Measurements from ENCODE around the gene PCCA. TPM values are rescaled to one million over a fixed set of nuclear protein-coding genes. Genes with fewer than 3 reads are reported as not detected.

The PCCA gene
- total and polyA plus RNA-seq, 2 experiments from 2014 or later = 41.9 to 46.6 TPM

DNA sequence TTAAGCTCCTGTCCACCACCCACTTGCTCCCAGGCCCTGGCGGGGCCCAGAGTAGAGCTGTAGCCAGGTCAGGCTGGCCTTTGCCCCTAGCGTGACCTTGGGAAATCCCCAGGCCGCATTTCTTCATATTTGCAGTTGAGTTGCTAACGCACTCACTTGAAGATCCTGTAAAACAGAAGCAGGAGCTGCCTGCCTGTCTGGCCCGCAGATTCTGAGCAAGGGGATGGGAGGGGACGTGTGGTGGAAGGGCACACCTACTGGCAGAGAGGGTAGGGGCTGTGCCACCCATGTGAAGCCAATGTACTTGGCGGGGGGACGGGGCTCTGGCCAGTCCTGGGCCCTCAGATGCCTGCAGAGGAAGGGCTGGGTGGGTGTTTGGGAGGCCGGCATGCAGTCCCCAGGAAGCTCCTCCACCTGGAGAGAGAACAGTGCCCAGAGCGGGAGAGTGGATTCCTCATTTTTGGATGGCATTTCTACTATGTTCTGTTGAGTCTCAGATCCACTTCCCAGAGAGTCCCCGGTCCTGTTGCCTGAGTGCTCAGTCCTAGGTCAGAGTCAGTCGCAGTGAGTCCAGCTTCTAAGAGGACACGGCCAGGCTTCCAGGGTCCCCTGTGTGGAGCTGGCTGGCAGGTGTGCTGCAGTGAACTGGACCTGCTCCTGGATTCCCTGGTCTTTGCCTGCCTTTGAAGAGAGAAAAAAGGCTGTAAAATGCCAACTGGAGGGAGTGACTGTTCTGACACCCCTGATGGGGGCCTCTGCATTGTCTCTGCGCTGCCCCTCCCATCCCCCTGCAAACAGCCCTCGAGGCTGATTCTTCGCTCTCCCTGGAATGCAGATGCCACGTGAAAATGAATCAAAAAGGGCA lies 436.8 kb downstream of the PCCA start (continued):
- no peak for TF ChIP-seq ZNF462 (CRISPR knock-in tag; IDR thresholded peaks at IDR 0.05)

DNA sequence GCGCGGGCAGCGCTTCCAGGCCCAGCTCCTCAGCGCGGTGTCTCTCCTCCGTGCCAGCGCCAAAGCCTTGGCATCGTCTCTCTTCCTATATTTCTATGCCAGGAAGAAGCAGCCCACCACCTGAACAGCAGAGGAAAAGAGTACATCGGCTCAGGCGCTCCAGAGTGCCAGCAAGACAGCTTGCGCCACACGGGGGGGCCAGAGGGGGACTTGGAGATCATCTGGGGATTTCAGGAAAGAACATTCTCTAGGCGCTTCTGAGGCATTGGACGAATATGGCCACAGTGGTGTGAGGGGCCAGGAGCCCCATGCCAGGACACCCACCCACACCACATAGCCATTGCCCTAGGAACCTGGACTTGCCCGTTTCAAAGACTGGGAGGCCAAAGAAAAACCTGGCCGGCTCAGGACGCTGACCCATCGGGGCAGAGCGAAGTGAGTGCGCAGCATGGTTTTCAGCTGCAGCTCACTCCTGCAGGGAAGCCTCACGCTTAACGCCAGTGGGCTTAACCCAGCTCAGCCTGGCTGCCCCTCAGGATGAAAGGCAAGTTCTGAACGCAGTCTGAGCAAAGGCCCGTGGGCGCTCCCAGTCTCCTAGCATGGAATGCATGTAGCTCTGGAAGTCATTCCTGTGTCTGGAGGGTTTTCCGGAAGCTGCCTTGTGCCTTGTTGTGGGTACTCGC lies 437.6 kb downstream of the PCCA start:
- Histone ChIP-seq H3K79me2 (replicated peaks; ENCODE audit: insufficient read depth) (no peaks in the 10 kb centered on the region), H3K4me1 (ENCODE audit: insufficient read depth) (peaks cover 44% of the 10 kb centered on the region), H2AFZ (no peak overlapping the region), H3K27me3 (ENCODE audit: insufficient read depth) (no peaks in the 10 kb centered on the region), H3K4me3 (no peak overlapping the region), H4K20me1 (replicated peaks; ENCODE audit: insufficient read depth) (no peaks in the 10 kb centered on the region), H3K4me2 (no peak overlapping the region), H3K27ac (ENCODE audit: low read depth) (no peak overlapping the region), H3K9me2 (ENCODE audit: insufficient read depth) (no peaks in the 10 kb centered on the region), H3K36me3 (ENCODE audit: insufficient read depth) (0 out of 2 replicates have a peak, but pooled peaks cover 5% of the 10 kb centered on the region), H3F3A (replicated peaks; ENCODE audit: low read depth) (peaks cover 6% of the 10 kb centered on the region; the same call in 1 of the 2 replicates)
- Mint-ChIP-seq H3K27ac (no peak overlapping the region), H3K27me3 (ENCODE audit: insufficient read depth, low read depth, poor library complexity) (peaks cover 18% of the 10 kb centered on the region), H3K4me1 (peaks cover 59% of the 10 kb centered on the region), H3K9me3 (no peaks in the 10 kb centered on the region; the same call in 2 of the 3 replicates), H3K36me3 (ENCODE audit: low read depth) (peaks cover 10% of the 10 kb centered on the region; the same call in 2 of the 3 replicates), H3K4me3 (no peak overlapping the region)
- DNase-seq (ENCODE audit: low spot score) (peak; percentile 46), ATAC-seq (peak; percentile 20)
- TF ChIP-seq STAT1 (IDR thresholded peaks at IDR 0.05; ENCODE audit: unreplicated experiment) (no peak), JUNB (IDR thresholded peaks at IDR 0.05; ENCODE audit: unreplicated experiment) (no peak), CREB1 (CRISPR knock-in tag; IDR thresholded peaks at IDR 0.05; ENCODE audit: low read depth) (no peak), NANOG (IDR thresholded peaks at IDR 0.05; ENCODE audit: borderline replicate concordance) (no peak), ZNF114 (CRISPR knock-in tag; IDR thresholded peaks at IDR 0.05) (no peak), POLR2AphosphoS5 (IDR thresholded peaks at IDR 0.05; ENCODE audit: low read depth) (no peak)
- TF ChIP-seq, protein P1, sequence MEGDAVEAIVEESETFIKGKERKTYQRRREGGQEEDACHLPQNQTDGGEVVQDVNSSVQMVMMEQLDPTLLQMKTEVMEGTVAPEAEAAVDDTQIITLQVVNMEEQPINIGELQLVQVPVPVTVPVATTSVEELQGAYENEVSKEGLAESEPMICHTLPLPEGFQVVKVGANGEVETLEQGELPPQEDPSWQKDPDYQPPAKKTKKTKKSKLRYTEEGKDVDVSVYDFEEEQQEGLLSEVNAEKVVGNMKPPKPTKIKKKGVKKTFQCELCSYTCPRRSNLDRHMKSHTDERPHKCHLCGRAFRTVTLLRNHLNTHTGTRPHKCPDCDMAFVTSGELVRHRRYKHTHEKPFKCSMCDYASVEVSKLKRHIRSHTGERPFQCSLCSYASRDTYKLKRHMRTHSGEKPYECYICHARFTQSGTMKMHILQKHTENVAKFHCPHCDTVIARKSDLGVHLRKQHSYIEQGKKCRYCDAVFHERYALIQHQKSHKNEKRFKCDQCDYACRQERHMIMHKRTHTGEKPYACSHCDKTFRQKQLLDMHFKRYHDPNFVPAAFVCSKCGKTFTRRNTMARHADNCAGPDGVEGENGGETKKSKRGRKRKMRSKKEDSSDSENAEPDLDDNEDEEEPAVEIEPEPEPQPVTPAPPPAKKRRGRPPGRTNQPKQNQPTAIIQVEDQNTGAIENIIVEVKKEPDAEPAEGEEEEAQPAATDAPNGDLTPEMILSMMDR (conservative IDR thresholded peaks at IDR 0.05; ENCODE audit: low read depth in 2 of 2) = peak; percentile 28 to 30; a peak in 3 of 4 replicates

All from GM23338 (cell line).